ENCODE results near the gene LYSMD2. TPM values are rescaled to one million over a fixed set of nuclear protein-coding genes. Genes with fewer than 3 reads are reported as not detected.

LYSMD2 gene
- total RNA-seq, 1 donor from 2014 or later = 1.8 TPM

DNA sequence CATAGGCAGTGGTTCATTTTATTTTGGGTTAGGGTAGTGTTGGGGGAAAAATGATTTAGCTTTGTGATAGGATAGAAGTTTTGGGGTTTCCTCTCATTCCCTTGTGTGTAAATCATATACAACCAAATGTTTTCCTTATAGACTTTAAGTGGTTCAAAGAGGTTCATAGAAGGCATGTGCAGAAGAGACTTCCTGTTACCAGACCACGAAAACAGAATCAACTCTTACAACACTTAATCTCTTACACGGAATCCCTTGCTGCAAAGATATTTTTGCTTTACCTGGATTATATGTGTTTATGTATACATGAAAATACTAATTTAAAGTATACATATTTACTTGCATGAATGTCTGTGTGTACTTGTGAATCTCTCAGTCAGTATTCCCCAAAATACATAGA lies 16.8 kb upstream of the LYSMD2 start:
- Mint-ChIP-seq H3K27ac (ENCODE audit: unreplicated experiment) (no peak overlapping the region), H3K4me1 (ENCODE audit: unreplicated experiment) (peaks cover 20% of the 10 kb centered on the region), H3K36me3 (ENCODE audit: unreplicated experiment) (peaks cover 6% of the 10 kb centered on the region), H3K9me3 (ENCODE audit: unreplicated experiment) (no peaks in the 10 kb centered on the region), H3K27me3 (ENCODE audit: unreplicated experiment) (peaks cover 43% of the 10 kb centered on the region), H3K4me3 (ENCODE audit: unreplicated experiment) (no peak overlapping the region)
- TF ChIP-seq, protein P1, sequence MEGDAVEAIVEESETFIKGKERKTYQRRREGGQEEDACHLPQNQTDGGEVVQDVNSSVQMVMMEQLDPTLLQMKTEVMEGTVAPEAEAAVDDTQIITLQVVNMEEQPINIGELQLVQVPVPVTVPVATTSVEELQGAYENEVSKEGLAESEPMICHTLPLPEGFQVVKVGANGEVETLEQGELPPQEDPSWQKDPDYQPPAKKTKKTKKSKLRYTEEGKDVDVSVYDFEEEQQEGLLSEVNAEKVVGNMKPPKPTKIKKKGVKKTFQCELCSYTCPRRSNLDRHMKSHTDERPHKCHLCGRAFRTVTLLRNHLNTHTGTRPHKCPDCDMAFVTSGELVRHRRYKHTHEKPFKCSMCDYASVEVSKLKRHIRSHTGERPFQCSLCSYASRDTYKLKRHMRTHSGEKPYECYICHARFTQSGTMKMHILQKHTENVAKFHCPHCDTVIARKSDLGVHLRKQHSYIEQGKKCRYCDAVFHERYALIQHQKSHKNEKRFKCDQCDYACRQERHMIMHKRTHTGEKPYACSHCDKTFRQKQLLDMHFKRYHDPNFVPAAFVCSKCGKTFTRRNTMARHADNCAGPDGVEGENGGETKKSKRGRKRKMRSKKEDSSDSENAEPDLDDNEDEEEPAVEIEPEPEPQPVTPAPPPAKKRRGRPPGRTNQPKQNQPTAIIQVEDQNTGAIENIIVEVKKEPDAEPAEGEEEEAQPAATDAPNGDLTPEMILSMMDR (IDR thresholded peaks at IDR 0.05) = no peak
- no peak for DNase-seq (ENCODE audit: extremely low spot score, unreplicated experiment)

DNA sequence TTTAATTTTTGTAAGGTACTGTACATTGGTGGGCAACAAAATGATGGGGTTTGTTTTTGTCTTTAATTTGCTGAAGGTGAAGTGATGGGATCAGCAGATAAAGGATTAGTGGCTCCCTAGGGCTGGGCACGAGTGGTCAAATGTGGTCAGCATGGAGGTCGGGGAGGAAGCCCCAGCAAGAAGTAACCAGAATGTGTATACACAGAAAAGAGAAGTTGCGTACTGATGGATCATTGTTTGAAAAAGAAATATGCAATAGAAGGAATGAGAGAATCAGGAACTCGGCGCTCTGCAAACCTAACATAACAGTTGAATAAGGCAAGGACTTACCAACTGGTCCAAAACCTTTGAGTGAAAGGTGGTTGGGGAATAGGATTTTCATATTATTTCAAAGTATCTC lies 15.4 kb upstream of the LYSMD2 start:
- Mint-ChIP-seq H3K27ac (ENCODE audit: unreplicated experiment) (no peak overlapping the region), H3K9me3 (ENCODE audit: unreplicated experiment) (no peaks in the 10 kb centered on the region), H3K4me3 (ENCODE audit: unreplicated experiment) (peak overlapping the region; percentile 26), H3K36me3 (ENCODE audit: unreplicated experiment) (peaks cover 6% of the 10 kb centered on the region), H3K4me1 (ENCODE audit: unreplicated experiment) (peaks cover 12% of the 10 kb centered on the region), H3K27me3 (ENCODE audit: unreplicated experiment) (peaks cover 53% of the 10 kb centered on the region)
- DNase-seq (ENCODE audit: extremely low spot score, unreplicated experiment) = no peak
- TF ChIP-seq, protein P1 (IDR thresholded peaks at IDR 0.05) = no peak

DNA sequence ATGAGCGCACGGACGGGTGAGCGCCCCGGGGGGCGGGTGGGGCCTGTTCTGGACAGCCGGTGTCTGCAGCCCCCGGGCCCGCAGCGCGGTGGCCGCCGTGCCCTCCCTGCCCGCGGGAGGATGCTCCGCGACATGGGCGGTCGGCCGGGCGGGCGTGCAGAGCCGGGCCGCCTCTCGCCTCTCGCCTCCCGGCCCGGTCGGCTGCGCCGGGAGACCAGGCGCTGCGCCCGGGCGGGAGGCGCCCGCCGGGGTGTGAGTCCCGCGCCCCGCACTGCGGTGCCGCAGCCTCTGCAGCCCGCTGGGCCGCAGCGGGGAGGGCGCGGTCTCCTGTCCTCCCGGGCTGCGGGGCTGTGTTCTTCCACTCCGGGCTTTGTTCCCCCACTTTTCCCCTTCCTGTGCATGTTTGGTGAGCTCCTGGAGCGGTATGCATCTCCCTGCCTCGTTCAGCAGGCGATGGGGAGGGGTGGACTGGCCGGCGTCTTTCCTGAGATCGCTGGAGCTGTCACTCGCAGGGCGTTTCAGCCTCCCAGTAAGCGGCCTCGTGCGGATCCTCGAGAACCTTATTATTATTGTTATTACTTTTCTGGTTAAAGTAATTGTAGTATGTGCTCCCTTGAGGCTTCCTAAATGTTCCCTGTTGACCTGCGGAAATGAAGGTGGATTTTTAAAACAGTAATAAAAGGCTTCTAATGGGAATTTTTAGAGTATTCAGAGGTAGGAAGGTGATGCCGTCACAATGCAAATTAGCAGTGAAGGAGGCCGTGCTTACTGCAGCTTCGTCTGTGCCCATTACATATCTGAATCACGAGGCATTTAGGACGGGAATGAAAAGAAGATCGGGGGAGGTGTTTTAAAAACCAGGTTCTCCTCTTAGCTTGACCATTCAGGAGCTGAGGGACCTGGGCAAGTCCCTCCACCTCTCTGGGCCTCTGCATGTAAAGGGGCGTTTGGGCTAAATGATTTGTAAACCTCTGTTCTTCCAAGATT lies 14.5 kb upstream of the LYSMD2 start:
- Mint-ChIP-seq H3K4me3 (ENCODE audit: unreplicated experiment) (peak overlapping the region; percentile 85), H3K4me1 (ENCODE audit: unreplicated experiment) (peaks cover 12% of the 10 kb centered on the region), H3K36me3 (ENCODE audit: unreplicated experiment) (peaks cover 6% of the 10 kb centered on the region), H3K27me3 (ENCODE audit: unreplicated experiment) (peaks cover 58% of the 10 kb centered on the region), H3K27ac (ENCODE audit: unreplicated experiment) (no peak overlapping the region), H3K9me3 (ENCODE audit: unreplicated experiment) (no peaks in the 10 kb centered on the region)
- TF ChIP-seq, protein P1 (IDR thresholded peaks at IDR 0.05) = no peak
- DNase-seq (ENCODE audit: extremely low spot score, unreplicated experiment) = no peak

DNA sequence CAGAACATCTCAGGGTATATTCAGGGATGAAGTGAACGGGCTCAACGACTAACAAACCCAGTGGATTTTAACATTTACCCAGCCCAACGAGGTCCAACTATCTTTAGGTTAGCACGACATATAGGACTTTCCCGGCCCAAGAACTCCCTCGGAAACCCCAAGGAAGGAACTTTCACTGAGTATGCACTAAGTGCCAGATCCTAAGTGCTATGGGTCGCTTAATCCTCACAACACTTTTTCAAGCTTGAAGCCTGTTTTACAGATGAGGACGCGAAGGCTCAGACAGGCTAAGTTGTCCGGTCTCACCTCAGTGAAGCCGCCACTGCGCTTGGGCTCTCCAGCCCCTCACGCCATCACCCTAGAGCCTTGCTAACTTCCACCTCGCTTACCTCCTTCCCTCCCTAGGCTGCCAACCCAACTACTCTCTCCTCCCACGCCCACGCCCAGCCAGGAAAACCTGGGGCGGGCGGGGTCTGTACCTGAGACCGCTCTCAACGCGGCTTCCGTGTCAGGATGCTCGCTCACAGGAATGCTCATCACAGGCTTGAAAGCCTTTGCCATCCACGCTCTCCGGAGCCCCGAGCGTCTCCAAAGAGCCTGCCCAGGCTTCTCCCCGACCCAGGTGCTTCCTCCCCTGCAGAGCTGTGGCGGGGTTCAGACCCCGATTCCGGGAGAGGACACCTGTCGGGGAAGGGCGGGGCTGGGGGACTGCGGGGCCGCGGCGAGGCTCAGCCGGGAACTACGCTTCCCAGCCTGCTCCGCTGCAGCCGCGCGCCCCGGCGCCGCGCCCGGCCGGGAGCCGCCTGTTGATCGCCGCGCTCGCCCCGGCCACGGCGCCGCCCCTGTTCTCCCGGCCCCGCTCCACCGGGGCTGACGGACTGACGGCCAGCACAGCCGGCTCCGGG lies 13.6 kb upstream of the LYSMD2 start, which contains the start of gene TMOD2:
TSS of gene TMOD2 (plus strand) at position 806 of the 905 bp plus-strand sequence. CDS start 14,845 bp downstream, outside the sequence.
- H3K9me3 Mint-ChIP-seq (ENCODE audit: unreplicated experiment) = no peaks in the 10 kb centered on the region
- no peak within 1 kb of the TSS for H3K27ac Mint-ChIP-seq (ENCODE audit: unreplicated experiment)
- peaks cover 12% of the 10 kb centered on the region for H3K4me1 Mint-ChIP-seq (ENCODE audit: unreplicated experiment)
- peak within 1 kb of the TSS; percentile 85 for H3K4me3 Mint-ChIP-seq (ENCODE audit: unreplicated experiment)
- peaks cover 65% of the 10 kb centered on the region for H3K27me3 Mint-ChIP-seq (ENCODE audit: unreplicated experiment)
- H3K36me3 Mint-ChIP-seq (ENCODE audit: unreplicated experiment) = peaks cover 6% of the 10 kb centered on the region
- no peak for DNase-seq (ENCODE audit: extremely low spot score, unreplicated experiment)
- TF ChIP-seq, protein P1 (IDR thresholded peaks at IDR 0.05) = no peak

All from osteocyte (in vitro differentiated cells).